Adrenal gland (tissue), 5 donors: ENCODE data around the gene LAPTM5.

Experiments
- POLR2A ChIP-seq, 2 donors: fragments of 450-650 bp; IDR thresholded peaks; one replicate each; pipeline ENCODE4 v1.6.1; 2017; ENCODE audit warnings: antibody characterized with exemption in 2 of 2, mild to moderate bottlenecking in 2 of 2, moderate library complexity in 1 of 2
- TF ChIP-seq, protein P1 (sequence below), 6 experiments: fragments of 450-650 bp in 4 of 6; fragments of 200-600 bp in 2 of 6; sonication (generic) in 1 of 6; IDR thresholded peaks; 1 replicate in 5 of 6; 2 replicates in 1 of 6; pipeline versions ENCODE4 v1.5.1 to v1.8.0; 2016 to 2021; ENCODE audit warnings: antibody characterized with exemption in 6 of 6, mild to moderate bottlenecking in 2 of 6, moderate library complexity in 1 of 6
- donor health status: DM: no; HTN: no; CAD: no.

DNA sequence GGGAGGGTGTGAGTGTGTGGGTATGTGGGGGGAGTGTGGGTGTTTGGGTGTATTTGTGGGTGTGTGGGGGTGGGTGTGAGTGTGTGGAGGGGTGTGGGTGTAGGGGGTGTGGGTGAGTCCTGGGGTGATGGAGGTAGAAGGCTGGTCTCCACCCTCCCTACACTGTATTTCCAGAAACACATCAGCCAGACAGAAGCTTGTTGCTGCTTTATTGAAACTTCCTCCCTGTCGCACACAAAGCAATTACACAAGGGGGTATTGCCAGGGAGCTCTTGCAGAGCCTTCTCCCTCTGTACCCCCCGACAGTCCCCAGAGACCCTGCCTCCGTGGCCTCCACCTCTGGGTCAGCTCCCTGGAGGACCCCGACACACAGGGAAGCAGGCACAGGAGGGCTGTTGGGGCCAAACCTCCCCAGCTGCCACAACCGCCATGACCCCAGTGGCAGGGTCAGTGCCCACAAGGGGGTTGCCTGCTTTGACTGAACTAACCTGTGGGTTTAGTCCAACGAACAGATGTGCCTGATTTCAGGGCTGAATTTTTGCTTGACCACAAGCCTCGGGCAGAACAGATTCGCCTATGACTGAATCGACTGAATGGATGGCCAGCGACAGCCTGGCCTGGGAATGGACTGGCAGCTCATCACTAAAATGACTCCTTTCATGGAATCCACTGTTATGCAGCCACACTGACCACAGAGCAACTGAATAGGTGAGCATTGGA, 25.1 kb downstream of the LAPTM5 start:
- TF ChIP-seq, protein P1, sequence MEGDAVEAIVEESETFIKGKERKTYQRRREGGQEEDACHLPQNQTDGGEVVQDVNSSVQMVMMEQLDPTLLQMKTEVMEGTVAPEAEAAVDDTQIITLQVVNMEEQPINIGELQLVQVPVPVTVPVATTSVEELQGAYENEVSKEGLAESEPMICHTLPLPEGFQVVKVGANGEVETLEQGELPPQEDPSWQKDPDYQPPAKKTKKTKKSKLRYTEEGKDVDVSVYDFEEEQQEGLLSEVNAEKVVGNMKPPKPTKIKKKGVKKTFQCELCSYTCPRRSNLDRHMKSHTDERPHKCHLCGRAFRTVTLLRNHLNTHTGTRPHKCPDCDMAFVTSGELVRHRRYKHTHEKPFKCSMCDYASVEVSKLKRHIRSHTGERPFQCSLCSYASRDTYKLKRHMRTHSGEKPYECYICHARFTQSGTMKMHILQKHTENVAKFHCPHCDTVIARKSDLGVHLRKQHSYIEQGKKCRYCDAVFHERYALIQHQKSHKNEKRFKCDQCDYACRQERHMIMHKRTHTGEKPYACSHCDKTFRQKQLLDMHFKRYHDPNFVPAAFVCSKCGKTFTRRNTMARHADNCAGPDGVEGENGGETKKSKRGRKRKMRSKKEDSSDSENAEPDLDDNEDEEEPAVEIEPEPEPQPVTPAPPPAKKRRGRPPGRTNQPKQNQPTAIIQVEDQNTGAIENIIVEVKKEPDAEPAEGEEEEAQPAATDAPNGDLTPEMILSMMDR (IDR thresholded peaks at IDR 0.05) = no peak
- TF ChIP-seq POLR2A (IDR thresholded peaks at IDR 0.05) = no peak
